Osteoblast (primary cell): Measurements from ENCODE around the gene NEU2. TPM values are rescaled to one million over a fixed set of nuclear protein-coding genes. Genes with fewer than 3 reads are reported as not detected.

Experiments
- DNase-seq: peaks from one replicate; pipeline ENCODE4 v3.0.0; 2011; ENCODE audit warnings: low spot score, mixed read lengths; ENCODE audit not compliant: insufficient read length; ENCODE audit errors: missing footprints
- H2AFZ ChIP-seq: 2 replicates; pipeline ENCODE4 v1.6.0; 2011; ENCODE audit warnings: mild to moderate bottlenecking, low read length
- H3K27ac ChIP-seq: 2 replicates; pipeline ENCODE4 v1.5.1; 2011; ENCODE audit warnings: mild to moderate bottlenecking, low read depth, low read length, moderate library complexity
- H3K27me3 ChIP-seq: 2 replicates; pipeline ENCODE4 v1.6.0; 2012; ENCODE audit warnings: mild to moderate bottlenecking, control low read depth, inconsistent platforms, low read length, moderate library complexity; ENCODE audit not compliant: insufficient read depth
- H3K36me3 ChIP-seq: 2 replicates; pipeline ENCODE4 v1.5.1; 2011; ENCODE audit warnings: mild to moderate bottlenecking, low read length, control low read depth, moderate library complexity; ENCODE audit not compliant: insufficient read depth
- H3K4me1 ChIP-seq: 2 replicates; pipeline ENCODE4 v1.5.1; 2011; ENCODE audit warnings: mild to moderate bottlenecking, low read length, control low read depth, moderate library complexity; ENCODE audit not compliant: insufficient read depth
- H3K4me2 ChIP-seq: 2 replicates; pipeline ENCODE4 v1.6.0; 2011; ENCODE audit warnings: mild to moderate bottlenecking, low read length; ENCODE audit not compliant: insufficient read depth
- H3K4me3 ChIP-seq: fragments of 200-600 bp; sonication (generic); 3 replicates; pipeline ENCODE4 v1.5.1; 2012; ENCODE audit warnings: mild to moderate bottlenecking, low read length, inconsistent platforms; ENCODE audit not compliant: insufficient read depth
- H3K79me2 ChIP-seq: 2 replicates; pipeline ENCODE4 v1.6.0; 2012; ENCODE audit warnings: mild to moderate bottlenecking, low read length, control low read depth, inconsistent platforms; ENCODE audit not compliant: insufficient read depth
- H3K9me3 ChIP-seq: 2 replicates; pipeline ENCODE4 v1.5.1; 2011; ENCODE audit warnings: low read depth, low read length, control low read depth
- H4K20me1 ChIP-seq: 2 replicates; pipeline ENCODE4 v1.6.0; 2012; ENCODE audit warnings: mild to moderate bottlenecking, low read length, control low read depth; ENCODE audit not compliant: insufficient read depth
- CTCF ChIP-seq: IDR thresholded peaks from 2 replicates; pipeline ENCODE4 v1.5.1; 2011; ENCODE audit warnings: mild to moderate bottlenecking, low read depth, low read length, moderate library complexity; ENCODE audit errors: extremely low read depth
- total RNA-seq: library from RNA; depleted of rRNA; stranded (reverse); fragments of >200 nt; gene quantifications from 2 replicates; pipeline ENCODE4 v1.2.3, GENCODE V29; 2012

NEU2 gene
- total RNA-seq, 1 donor = not detected

- no peak overlapping the region for H3K27ac ChIP-seq
- H3K36me3 ChIP-seq = no peaks in the 10 kb centered on the region
- H3K4me2 ChIP-seq = no peak overlapping the region
- TF ChIP-seq CTCF = no peak
- H3K4me1 ChIP-seq = no peaks in the 10 kb centered on the region
- no peaks in the 10 kb centered on the region for H4K20me1 ChIP-seq
- no peaks in the 10 kb centered on the region for H3K79me2 ChIP-seq
- peak; percentile 79 for DNase-seq
- H3K27me3 ChIP-seq = peaks cover 2% of the 10 kb centered on the region
- H2AFZ ChIP-seq = no peak overlapping the region
- no peaks in the 10 kb centered on the region for H3K9me3 ChIP-seq
- H3K4me3 ChIP-seq = no peak overlapping the region
Observed at GRCh38 chr2:233002829-233003657, 29.4 kb upstream of the NEU2 start.

GRCh38 chr2:233003658-233004555, 28.6 kb upstream of the NEU2 start:
- DNase-seq = no peak
- Histone ChIP-seq H3K36me3 (no peaks in the 10 kb centered on the region), H3K4me3 (no peak overlapping the region), H3K27ac (no peak overlapping the region), H3K4me2 (no peak overlapping the region), H2AFZ (no peak overlapping the region), H3K4me1 (no peaks in the 10 kb centered on the region), H3K27me3 (peaks cover 2% of the 10 kb centered on the region), H4K20me1 (no peaks in the 10 kb centered on the region), H3K9me3 (no peaks in the 10 kb centered on the region), H3K79me2 (no peaks in the 10 kb centered on the region)
- no peak for TF ChIP-seq CTCF

GRCh38 chr2:233005096-233005495, 27.4 kb upstream of the NEU2 start:
- no peak for TF ChIP-seq CTCF

GRCh38 chr2:233006648-233007047, 25.8 kb upstream of the NEU2 start:
- no peak for DNase-seq
- Histone ChIP-seq H3K4me3 (no peak overlapping the region), H3K79me2 (no peaks in the 10 kb centered on the region), H3K27me3 (peaks cover 2% of the 10 kb centered on the region), H3K36me3 (no peaks in the 10 kb centered on the region), H3K4me1 (no peaks in the 10 kb centered on the region), H3K4me2 (no peak overlapping the region), H3K27ac (no peak overlapping the region), H3K9me3 (no peaks in the 10 kb centered on the region), H2AFZ (no peak overlapping the region), H4K20me1 (no peaks in the 10 kb centered on the region)
- TF ChIP-seq CTCF = no peak

More at GRCh38 chr2:233005096-233005495, 27.4 kb upstream of the NEU2 start:
- H2AFZ ChIP-seq = no peak overlapping the region
- no peaks in the 10 kb centered on the region for H4K20me1 ChIP-seq
- H3K4me3 ChIP-seq = no peak overlapping the region
- no peaks in the 10 kb centered on the region for H3K36me3 ChIP-seq
- no peaks in the 10 kb centered on the region for H3K4me1 ChIP-seq
- no peak overlapping the region for H3K4me2 ChIP-seq
- no peak for DNase-seq
- H3K79me2 ChIP-seq = no peaks in the 10 kb centered on the region
- no peak overlapping the region for H3K27ac ChIP-seq
- no peaks in the 10 kb centered on the region for H3K9me3 ChIP-seq
- peaks cover 2% of the 10 kb centered on the region for H3K27me3 ChIP-seq
